ENCODE data around the gene CDKN3.
"Not testable (repeated sequence)": the region's sequence is repeated elsewhere in the genome, so short reads cannot be mapped to it uniquely, and the experiment has no call there.

Gene CDKN3

GRCh38 chr14:54424479-54424901 lies 27.7 kb downstream of the CDKN3 start:
- no peak for DNase-seq (ENCODE audit: low spot score)

GRCh38 chr14:54425068-54425467 lies 28.3 kb downstream of the CDKN3 start:
- no peak for DNase-seq (ENCODE audit: low spot score)

- no peak for DNase-seq (ENCODE audit: low spot score)
Observed at GRCh38 chr14:54425537-54426274, 28.9 kb downstream of the CDKN3 start.

- DNase-seq (ENCODE audit: low spot score) = no peak
Observed at GRCh38 chr14:54427871-54428270, 31.1 kb downstream of the CDKN3 start.

- DNase-seq (ENCODE audit: low spot score) = no peak
Observed at GRCh38 chr14:54428527-54428926, 31.7 kb downstream of the CDKN3 start.

GRCh38 chr14:54435500-54435981 lies 38.7 kb downstream of the CDKN3 start:
- DNase-seq (ENCODE audit: low spot score) = no peak

GRCh38 chr14:54437954-54438353 lies 41.1 kb downstream of the CDKN3 start:
- not testable (repeated sequence) for DNase-seq (ENCODE audit: low spot score)

- no peak for DNase-seq (ENCODE audit: low spot score)
Observed at GRCh38 chr14:54438703-54439102, 41.9 kb downstream of the CDKN3 start.

GRCh38 chr14:54440037-54440436 lies 43.2 kb downstream of the CDKN3 start:
- DNase-seq (ENCODE audit: low spot score) = no peak

GRCh38 chr14:54440476-54440872 lies 43.7 kb downstream of the CDKN3 start:
- DNase-seq (ENCODE audit: low spot score) = no peak

- DNase-seq (ENCODE audit: low spot score) = peak; percentile 93
Observed at GRCh38 chr14:54440873-54441868, 44.4 kb downstream of the CDKN3 start, which contains the start of gene CNIH1. Gene CNIH1 (minus strand): TSS chr14:54441374. CDS start chr14:54441327, 47 bp downstream.

- not testable (repeated sequence) for DNase-seq (ENCODE audit: low spot score)
Observed at GRCh38 chr14:54442961-54443360, 46.2 kb downstream of the CDKN3 start.

- DNase-seq (ENCODE audit: low spot score) = no peak
Observed at GRCh38 chr14:54443981-54444380, 47.2 kb downstream of the CDKN3 start.

GRCh38 chr14:54444681-54445080 lies 47.9 kb downstream of the CDKN3 start:
- DNase-seq (ENCODE audit: low spot score) = no peak

- peak; percentile 58 for DNase-seq (ENCODE audit: low spot score)
Observed at GRCh38 chr14:54446161-54446693, 49.4 kb downstream of the CDKN3 start.

GRCh38 chr14:54447231-54447692 lies 50.5 kb downstream of the CDKN3 start:
- no peak for DNase-seq (ENCODE audit: low spot score)

- DNase-seq (ENCODE audit: low spot score) = no peak
Observed at GRCh38 chr14:54450535-54450934, 53.7 kb downstream of the CDKN3 start.

GRCh38 chr14:54451121-54451601 lies 54.4 kb downstream of the CDKN3 start:
- no peak for DNase-seq (ENCODE audit: low spot score)

- no peak for DNase-seq (ENCODE audit: low spot score)
Observed at GRCh38 chr14:54451961-54452360, 55.2 kb downstream of the CDKN3 start.

- no peak for DNase-seq (ENCODE audit: low spot score)
Observed at GRCh38 chr14:54453252-54453651, 56.4 kb downstream of the CDKN3 start.

GRCh38 chr14:54453990-54454389 lies 57.2 kb downstream of the CDKN3 start:
- DNase-seq (ENCODE audit: low spot score) = not testable (repeated sequence)

GRCh38 chr14:54455363-54455762 lies 58.6 kb downstream of the CDKN3 start:
- DNase-seq (ENCODE audit: low spot score) = no peak

All from COLO829 (cell line).